ENCODE measurements around the gene FUBP3.

Gene FUBP3

GRCh38 chr9:130542457-130543228 lies 36.7 kb upstream of the FUBP3 start:
- no peak overlapping the region for H3K4me3 ChIP-seq (ENCODE audit: low read length)
- H3K27ac ChIP-seq (ENCODE audit: low read length): no peak overlapping the region
- H3K4me1 ChIP-seq (ENCODE audit: insufficient read depth, low read length): no peaks in the 10 kb centered on the region; the same call in 1 of the 2 replicates
- H3K27me3 ChIP-seq (ENCODE audit: insufficient read depth, low read length): peaks cover 20% of the 10 kb centered on the region
- no peaks in the 10 kb centered on the region for H3K9me3 ChIP-seq (ENCODE audit: insufficient read depth, low read depth, low read length)
- H3K9ac ChIP-seq (ENCODE audit: low read depth, low read length): no peak overlapping the region
- H3K36me3 ChIP-seq (ENCODE audit: insufficient read depth, low read depth, low read length): no peaks in the 10 kb centered on the region

DNA sequence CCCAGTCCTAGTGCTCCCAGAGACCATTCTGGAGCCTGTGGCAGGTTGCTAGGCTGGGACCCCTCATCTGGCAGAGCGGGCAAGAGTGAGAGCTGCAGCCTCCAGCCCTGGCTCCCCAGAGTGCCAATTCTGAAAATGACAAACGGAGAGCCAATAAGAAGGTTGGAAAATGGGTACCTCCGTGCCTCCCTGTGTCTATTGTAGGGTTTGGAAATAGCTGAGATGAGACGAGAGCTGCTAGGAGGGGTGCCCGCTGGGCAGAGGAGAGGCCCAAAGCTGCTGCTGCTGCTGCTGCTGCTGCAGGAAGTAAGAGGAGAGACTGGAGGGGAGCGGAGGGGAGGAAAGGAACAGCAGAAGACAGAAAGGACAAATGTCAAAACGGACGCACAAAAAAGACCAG lies 36.0 kb upstream of the FUBP3 start:
- peaks cover 13% of the 10 kb centered on the region for H3K27me3 ChIP-seq (ENCODE audit: insufficient read depth, low read length)
- H3K36me3 ChIP-seq (ENCODE audit: insufficient read depth, low read depth, low read length): no peaks in the 10 kb centered on the region
- H3K27ac ChIP-seq (ENCODE audit: low read length): no peak overlapping the region
- H3K4me3 ChIP-seq (ENCODE audit: low read length): no peak overlapping the region
- no peaks in the 10 kb centered on the region for H3K9me3 ChIP-seq (ENCODE audit: insufficient read depth, low read depth, low read length)
- H3K9ac ChIP-seq (ENCODE audit: low read depth, low read length): no peak overlapping the region
- H3K4me1 ChIP-seq (ENCODE audit: insufficient read depth, low read length): no peaks in the 10 kb centered on the region; the same call in 1 of the 2 replicates

GRCh38 chr9:130543859-130544258 lies 35.5 kb upstream of the FUBP3 start:
- Histone ChIP-seq H3K27ac (ENCODE audit: low read length) (no peak overlapping the region), H3K9me3 (ENCODE audit: insufficient read depth, low read depth, low read length) (no peaks in the 10 kb centered on the region), H3K36me3 (ENCODE audit: insufficient read depth, low read depth, low read length) (no peaks in the 10 kb centered on the region), H3K27me3 (ENCODE audit: insufficient read depth, low read length) (peaks cover 8% of the 10 kb centered on the region), H3K4me1 (ENCODE audit: insufficient read depth, low read length) (no peaks in the 10 kb centered on the region; the same call in 1 of the 2 replicates), H3K4me3 (ENCODE audit: low read length) (no peak overlapping the region), H3K9ac (ENCODE audit: low read depth, low read length) (no peak overlapping the region)

GRCh38 chr9:130544364-130544763 lies 35.0 kb upstream of the FUBP3 start:
- no peaks in the 10 kb centered on the region for H3K36me3 ChIP-seq (ENCODE audit: insufficient read depth, low read depth, low read length)

GRCh38 chr9:130548103-130548502 lies 31.3 kb upstream of the FUBP3 start:
- Histone ChIP-seq H3K27ac (ENCODE audit: low read length) (no peak overlapping the region), H3K9me3 (ENCODE audit: insufficient read depth, low read depth, low read length) (peaks cover 8% of the 10 kb centered on the region; the same call in 1 of the 2 replicates), H3K9ac (ENCODE audit: low read depth, low read length) (no peak overlapping the region), H3K36me3 (ENCODE audit: insufficient read depth, low read depth, low read length) (no peaks in the 10 kb centered on the region), H3K27me3 (ENCODE audit: insufficient read depth, low read length) (no peaks in the 10 kb centered on the region), H3K4me1 (ENCODE audit: insufficient read depth, low read length) (no peaks in the 10 kb centered on the region; the same call in 1 of the 2 replicates), H3K4me3 (ENCODE audit: low read length) (no peak overlapping the region)

More at GRCh38 chr9:130544364-130544763, 35.0 kb upstream of the FUBP3 start:
- Histone ChIP-seq H3K9ac (ENCODE audit: low read depth, low read length) (no peak overlapping the region), H3K4me3 (ENCODE audit: low read length) (no peak overlapping the region), H3K27me3 (ENCODE audit: insufficient read depth, low read length) (peaks cover 6% of the 10 kb centered on the region), H3K27ac (ENCODE audit: low read length) (no peak overlapping the region), H3K4me1 (ENCODE audit: insufficient read depth, low read length) (no peaks in the 10 kb centered on the region; the same call in 1 of the 2 replicates), H3K9me3 (ENCODE audit: insufficient read depth, low read depth, low read length) (peaks cover 3% of the 10 kb centered on the region; the same call in 1 of the 2 replicates)

GRCh38 chr9:130549093-130549735 lies 30.2 kb upstream of the FUBP3 start:
- Histone ChIP-seq H3K27me3 (ENCODE audit: insufficient read depth, low read length) (no peaks in the 10 kb centered on the region), H3K4me3 (ENCODE audit: low read length) (no peak overlapping the region), H3K36me3 (ENCODE audit: insufficient read depth, low read depth, low read length) (no peaks in the 10 kb centered on the region), H3K27ac (ENCODE audit: low read length) (no peak overlapping the region), H3K9me3 (ENCODE audit: insufficient read depth, low read depth, low read length) (peaks cover 8% of the 10 kb centered on the region; the same call in 1 of the 2 replicates), H3K4me1 (ENCODE audit: insufficient read depth, low read length) (no peaks in the 10 kb centered on the region; the same call in 1 of the 2 replicates), H3K9ac (ENCODE audit: low read depth, low read length) (no peak overlapping the region)

DNA sequence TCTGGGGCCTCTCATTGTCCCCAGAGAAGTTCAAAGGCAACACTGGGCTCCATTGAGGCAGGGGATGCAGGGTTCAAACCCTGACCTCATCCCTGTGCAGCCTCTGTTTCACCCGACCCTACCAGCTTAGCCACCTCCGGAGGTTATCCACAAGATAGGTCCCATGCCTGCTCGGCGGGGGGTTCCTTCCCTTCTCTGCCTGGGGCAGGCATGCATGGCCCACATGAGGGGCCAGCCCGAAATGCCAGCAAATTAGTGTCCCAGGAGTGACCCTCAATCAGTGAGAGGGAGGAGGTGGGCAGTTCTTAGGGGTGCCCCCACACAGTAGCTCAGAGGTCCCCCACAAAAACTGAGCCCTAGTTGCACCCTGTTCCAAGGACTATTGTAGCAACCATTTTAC lies 24.8 kb upstream of the FUBP3 start:
- Histone ChIP-seq H3K4me3 (ENCODE audit: low read length) (no peak overlapping the region), H3K4me1 (ENCODE audit: insufficient read depth, low read length) (0 out of 2 replicates have a peak, but pooled peaks cover 2% of the 10 kb centered on the region), H3K9me3 (ENCODE audit: insufficient read depth, low read depth, low read length) (peaks cover 2% of the 10 kb centered on the region; the same call in 1 of the 2 replicates), H3K36me3 (ENCODE audit: insufficient read depth, low read depth, low read length) (no peaks in the 10 kb centered on the region), H3K27me3 (ENCODE audit: insufficient read depth, low read length) (no peaks in the 10 kb centered on the region), H3K27ac (ENCODE audit: low read length) (no peak overlapping the region), H3K9ac (ENCODE audit: low read depth, low read length) (no peak overlapping the region)

DNA sequence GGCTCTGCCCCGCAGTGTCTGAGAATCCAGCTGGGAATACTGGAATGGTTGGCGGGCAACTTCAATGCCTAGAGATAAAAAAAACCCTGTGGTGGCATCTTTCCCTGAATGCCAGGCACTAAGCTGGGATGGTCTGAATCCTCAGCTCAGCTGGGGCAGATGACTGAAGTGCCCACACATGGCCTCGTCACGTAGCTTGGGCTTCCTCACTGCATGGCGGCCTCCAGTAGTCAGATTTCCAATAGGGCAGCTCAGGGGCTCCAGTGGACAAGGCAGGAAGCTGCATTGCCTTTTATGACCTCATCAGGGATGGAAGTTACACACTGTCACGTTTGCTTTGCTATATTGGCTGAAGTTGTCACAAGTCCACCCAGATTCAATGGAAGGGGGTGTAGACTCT lies 24.3 kb upstream of the FUBP3 start:
- Histone ChIP-seq H3K27ac (ENCODE audit: low read length) (no peak overlapping the region), H3K9ac (ENCODE audit: low read depth, low read length) (no peak overlapping the region), H3K9me3 (ENCODE audit: insufficient read depth, low read depth, low read length) (no peaks in the 10 kb centered on the region), H3K4me1 (ENCODE audit: insufficient read depth, low read length) (0 out of 2 replicates have a peak, but pooled peaks cover 2% of the 10 kb centered on the region), H3K27me3 (ENCODE audit: insufficient read depth, low read length) (no peaks in the 10 kb centered on the region), H3K36me3 (ENCODE audit: insufficient read depth, low read depth, low read length) (no peaks in the 10 kb centered on the region), H3K4me3 (ENCODE audit: low read length) (no peak overlapping the region)

DNA sequence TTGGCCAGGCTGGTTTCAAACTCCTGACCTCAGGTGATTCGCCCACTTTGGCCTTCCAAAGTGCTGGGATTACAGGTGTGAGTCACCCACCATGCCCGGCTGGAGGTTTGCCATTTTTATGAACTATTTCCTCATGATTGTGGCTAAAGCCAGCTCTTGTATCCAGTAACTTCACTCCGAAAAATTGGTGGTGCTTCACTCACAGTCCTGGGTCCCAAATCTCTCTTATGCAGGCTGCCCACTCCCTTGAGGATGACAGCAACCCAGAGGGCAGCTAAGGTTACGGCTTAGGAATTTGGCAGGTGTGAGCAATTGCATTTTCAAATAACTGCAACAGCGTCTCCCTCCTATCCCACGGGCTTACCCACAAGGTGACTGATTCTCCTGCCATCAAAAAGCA lies 23.4 kb upstream of the FUBP3 start:
- H3K27ac ChIP-seq (ENCODE audit: low read length): no peak overlapping the region
- 0 out of 2 replicates have a peak, but pooled peaks cover 2% of the 10 kb centered on the region for H3K4me1 ChIP-seq (ENCODE audit: insufficient read depth, low read length)
- H3K36me3 ChIP-seq (ENCODE audit: insufficient read depth, low read depth, low read length): no peaks in the 10 kb centered on the region
- no peak overlapping the region for H3K4me3 ChIP-seq (ENCODE audit: low read length)
- no peaks in the 10 kb centered on the region for H3K27me3 ChIP-seq (ENCODE audit: insufficient read depth, low read length)
- no peaks in the 10 kb centered on the region for H3K9me3 ChIP-seq (ENCODE audit: insufficient read depth, low read depth, low read length)
- no peak overlapping the region for H3K9ac ChIP-seq (ENCODE audit: low read depth, low read length)

DNA sequence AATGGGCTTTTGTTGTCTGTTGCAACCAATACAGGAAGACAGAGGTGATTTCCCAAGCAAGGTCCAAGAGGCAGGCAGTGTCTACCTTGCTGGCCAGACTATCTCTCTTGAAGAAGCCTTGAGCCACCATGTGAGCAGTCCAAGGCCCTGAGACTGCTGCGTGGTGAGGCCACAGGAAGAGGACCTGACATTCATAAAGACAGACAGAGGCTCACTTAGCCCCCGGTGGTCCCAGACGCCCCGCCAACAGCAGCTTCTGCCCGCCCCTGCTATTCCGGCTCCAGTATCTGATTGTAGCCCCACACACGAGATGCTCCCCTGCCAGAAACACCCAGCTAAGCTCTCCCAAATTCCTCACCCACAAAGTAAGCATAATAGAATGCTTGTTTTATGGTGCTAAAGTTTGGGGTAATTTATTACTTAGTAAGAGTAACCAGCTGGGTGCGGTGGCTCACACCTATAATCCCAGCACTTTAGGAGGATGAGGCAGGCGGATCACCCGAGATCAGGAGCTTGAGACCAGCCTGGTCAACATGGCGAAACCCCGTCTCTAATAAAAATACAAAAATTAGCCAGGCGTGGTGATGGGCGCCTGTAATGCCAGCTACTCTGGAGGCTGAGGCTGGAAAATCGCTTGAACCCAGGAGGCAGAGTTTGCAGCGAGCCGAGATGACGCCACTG lies 22.8 kb upstream of the FUBP3 start:
- Histone ChIP-seq H3K9ac (ENCODE audit: low read depth, low read length) (no peak overlapping the region), H3K36me3 (ENCODE audit: insufficient read depth, low read depth, low read length) (no peaks in the 10 kb centered on the region), H3K4me1 (ENCODE audit: insufficient read depth, low read length) (0 out of 2 replicates have a peak, but pooled peaks cover 2% of the 10 kb centered on the region), H3K27me3 (ENCODE audit: insufficient read depth, low read length) (no peaks in the 10 kb centered on the region), H3K9me3 (ENCODE audit: insufficient read depth, low read depth, low read length) (no peaks in the 10 kb centered on the region), H3K4me3 (ENCODE audit: low read length) (no peak overlapping the region), H3K27ac (ENCODE audit: low read length) (no peak overlapping the region)

DNA sequence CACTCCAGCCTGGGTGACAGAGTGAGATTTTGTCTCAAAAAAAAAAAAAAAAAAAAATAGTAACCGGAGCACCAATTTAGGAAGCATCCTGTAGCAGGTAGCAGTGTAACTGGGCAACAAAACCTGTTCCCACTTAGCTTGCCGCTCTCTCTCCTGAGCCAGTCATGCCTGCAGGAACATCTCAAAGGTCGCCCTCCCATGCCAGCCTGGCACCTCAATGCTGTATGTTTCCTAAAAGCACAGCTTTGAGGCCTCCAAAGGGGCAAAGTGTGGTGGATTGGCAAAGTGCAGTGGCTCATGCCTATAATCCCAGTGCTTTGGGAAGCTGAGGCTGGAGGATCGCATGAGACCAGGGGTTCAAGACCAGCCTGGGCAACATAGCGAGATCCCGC lies 22.3 kb upstream of the FUBP3 start:
- no peaks in the 10 kb centered on the region for H3K27me3 ChIP-seq (ENCODE audit: insufficient read depth, low read length)
- no peak overlapping the region for H3K9ac ChIP-seq (ENCODE audit: low read depth, low read length)
- 0 out of 2 replicates have a peak, but pooled peaks cover 2% of the 10 kb centered on the region for H3K4me1 ChIP-seq (ENCODE audit: insufficient read depth, low read length)
- no peaks in the 10 kb centered on the region for H3K36me3 ChIP-seq (ENCODE audit: insufficient read depth, low read depth, low read length)
- no peak overlapping the region for H3K4me3 ChIP-seq (ENCODE audit: low read length)
- H3K9me3 ChIP-seq (ENCODE audit: insufficient read depth, low read depth, low read length): no peaks in the 10 kb centered on the region
- no peak overlapping the region for H3K27ac ChIP-seq (ENCODE audit: low read length)

Data from iPS-20b (cell line).